SU-DHL-6 (cell line): ENCODE data around the gene RUBCNL.

Experiments used
- EZH2phosphoT487 ChIP-seq: fragments of 200-600 bp; sonication (generic), shearing (Covaris generic); conservative IDR thresholded peaks from 2 replicates; pipeline ENCODE4 v1.6.1; 2018; ENCODE audit warnings: mild to moderate bottlenecking, antibody characterized with exemption, low read length, moderate library complexity, mixed read lengths
- TF ChIP-seq, protein P1 (sequence below): fragments of 200-600 bp; sonication (generic); IDR thresholded peaks from one replicate; pipeline ENCODE4 v1.5.1; 2017; ENCODE audit warnings: antibody characterized with exemption, mild to moderate bottlenecking, low read length, moderate library complexity; ENCODE audit not compliant: insufficient read depth, poor library complexity, severe bottlenecking

DNA sequence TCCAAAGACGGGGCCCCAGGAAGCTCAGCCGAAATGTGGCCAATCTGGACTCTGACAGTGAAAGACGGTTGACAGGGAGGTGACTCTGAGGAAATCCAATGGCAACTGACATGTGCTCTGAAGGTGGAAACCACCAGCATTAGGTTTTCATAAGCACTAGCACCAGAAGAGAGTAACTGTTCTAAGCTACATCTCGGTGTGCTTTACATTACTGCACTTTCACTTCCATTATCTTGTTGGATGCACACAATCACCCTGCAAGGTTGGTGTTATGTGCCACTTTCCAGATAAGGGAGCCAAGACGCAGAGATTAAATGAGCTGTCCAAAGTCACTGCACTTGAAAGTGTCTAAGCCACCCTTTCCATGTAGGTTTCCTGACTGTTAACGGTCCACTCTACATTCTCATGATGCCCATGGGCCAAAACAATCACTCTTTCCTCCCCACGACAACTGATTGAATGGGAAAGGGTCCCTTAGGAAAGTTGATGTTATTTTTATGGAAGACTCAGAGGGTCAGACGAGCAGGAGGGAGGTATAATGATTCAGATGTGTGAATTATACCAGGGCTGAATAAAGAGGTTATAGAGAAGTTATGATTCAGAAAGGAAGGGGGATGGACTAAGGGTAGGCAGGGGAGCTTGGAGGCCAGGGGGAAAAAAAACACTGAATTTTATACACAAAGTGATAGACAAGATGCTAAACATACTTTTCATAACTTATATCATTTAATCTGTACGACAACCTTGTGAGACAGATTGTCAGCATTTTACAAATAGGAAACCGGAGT, 52.8 kb downstream of the RUBCNL start:
- TF ChIP-seq, protein P1, sequence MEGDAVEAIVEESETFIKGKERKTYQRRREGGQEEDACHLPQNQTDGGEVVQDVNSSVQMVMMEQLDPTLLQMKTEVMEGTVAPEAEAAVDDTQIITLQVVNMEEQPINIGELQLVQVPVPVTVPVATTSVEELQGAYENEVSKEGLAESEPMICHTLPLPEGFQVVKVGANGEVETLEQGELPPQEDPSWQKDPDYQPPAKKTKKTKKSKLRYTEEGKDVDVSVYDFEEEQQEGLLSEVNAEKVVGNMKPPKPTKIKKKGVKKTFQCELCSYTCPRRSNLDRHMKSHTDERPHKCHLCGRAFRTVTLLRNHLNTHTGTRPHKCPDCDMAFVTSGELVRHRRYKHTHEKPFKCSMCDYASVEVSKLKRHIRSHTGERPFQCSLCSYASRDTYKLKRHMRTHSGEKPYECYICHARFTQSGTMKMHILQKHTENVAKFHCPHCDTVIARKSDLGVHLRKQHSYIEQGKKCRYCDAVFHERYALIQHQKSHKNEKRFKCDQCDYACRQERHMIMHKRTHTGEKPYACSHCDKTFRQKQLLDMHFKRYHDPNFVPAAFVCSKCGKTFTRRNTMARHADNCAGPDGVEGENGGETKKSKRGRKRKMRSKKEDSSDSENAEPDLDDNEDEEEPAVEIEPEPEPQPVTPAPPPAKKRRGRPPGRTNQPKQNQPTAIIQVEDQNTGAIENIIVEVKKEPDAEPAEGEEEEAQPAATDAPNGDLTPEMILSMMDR: no peak
- TF ChIP-seq EZH2phosphoT487: no peak
